Neural cell (in vitro differentiated cells): ENCODE measurements around the gene GDF9.

Experiments used
- MXI1 ChIP-seq: fragments of 450-650 bp; conservative IDR thresholded peaks from 2 replicates; pipeline ENCODE4 v1.6.1; 2014; ENCODE audit warnings: antibody characterized with exemption, mild to moderate bottlenecking; ENCODE audit not compliant: poor library complexity, severe bottlenecking
- TF ChIP-seq, protein P1 (sequence below): IDR thresholded peaks from 2 replicates; pipeline ENCODE4 v1.6.1; 2012; ENCODE audit warnings: borderline replicate concordance
- TF ChIP-seq, protein P2 (sequence below): fragments of 450-650 bp; IDR thresholded peaks from 2 replicates; pipeline ENCODE4 v1.5.1; 2014; ENCODE audit warnings: antibody characterized with exemption, mild to moderate bottlenecking, moderate library complexity; ENCODE audit not compliant: poor library complexity, severe bottlenecking

DNA sequence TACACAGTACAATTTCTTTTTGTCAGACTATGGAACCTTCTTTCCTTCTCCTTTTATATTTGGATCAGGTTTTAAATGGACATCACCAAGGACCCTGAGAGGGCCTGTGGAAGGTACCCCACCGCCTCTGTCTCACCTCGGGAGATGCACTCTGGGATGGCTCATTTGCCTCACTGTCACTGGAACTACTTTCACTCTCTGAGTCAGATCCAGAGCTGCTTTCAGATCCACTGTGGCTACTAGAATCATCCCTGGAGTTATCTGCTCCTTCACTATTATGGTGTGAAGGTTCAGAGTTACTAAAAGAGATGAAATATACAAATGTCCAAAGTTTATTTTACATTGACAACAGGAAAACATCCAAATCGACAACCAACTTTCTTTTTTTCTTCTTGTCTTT, 31.8 kb upstream of the GDF9 start:
- TF ChIP-seq, protein P1, sequence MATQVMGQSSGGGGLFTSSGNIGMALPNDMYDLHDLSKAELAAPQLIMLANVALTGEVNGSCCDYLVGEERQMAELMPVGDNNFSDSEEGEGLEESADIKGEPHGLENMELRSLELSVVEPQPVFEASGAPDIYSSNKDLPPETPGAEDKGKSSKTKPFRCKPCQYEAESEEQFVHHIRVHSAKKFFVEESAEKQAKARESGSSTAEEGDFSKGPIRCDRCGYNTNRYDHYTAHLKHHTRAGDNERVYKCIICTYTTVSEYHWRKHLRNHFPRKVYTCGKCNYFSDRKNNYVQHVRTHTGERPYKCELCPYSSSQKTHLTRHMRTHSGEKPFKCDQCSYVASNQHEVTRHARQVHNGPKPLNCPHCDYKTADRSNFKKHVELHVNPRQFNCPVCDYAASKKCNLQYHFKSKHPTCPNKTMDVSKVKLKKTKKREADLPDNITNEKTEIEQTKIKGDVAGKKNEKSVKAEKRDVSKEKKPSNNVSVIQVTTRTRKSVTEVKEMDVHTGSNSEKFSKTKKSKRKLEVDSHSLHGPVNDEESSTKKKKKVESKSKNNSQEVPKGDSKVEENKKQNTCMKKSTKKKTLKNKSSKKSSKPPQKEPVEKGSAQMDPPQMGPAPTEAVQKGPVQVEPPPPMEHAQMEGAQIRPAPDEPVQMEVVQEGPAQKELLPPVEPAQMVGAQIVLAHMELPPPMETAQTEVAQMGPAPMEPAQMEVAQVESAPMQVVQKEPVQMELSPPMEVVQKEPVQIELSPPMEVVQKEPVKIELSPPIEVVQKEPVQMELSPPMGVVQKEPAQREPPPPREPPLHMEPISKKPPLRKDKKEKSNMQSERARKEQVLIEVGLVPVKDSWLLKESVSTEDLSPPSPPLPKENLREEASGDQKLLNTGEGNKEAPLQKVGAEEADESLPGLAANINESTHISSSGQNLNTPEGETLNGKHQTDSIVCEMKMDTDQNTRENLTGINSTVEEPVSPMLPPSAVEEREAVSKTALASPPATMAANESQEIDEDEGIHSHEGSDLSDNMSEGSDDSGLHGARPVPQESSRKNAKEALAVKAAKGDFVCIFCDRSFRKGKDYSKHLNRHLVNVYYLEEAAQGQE, result no peak
- TF ChIP-seq MXI1, result no peak
- TF ChIP-seq, protein P2, sequence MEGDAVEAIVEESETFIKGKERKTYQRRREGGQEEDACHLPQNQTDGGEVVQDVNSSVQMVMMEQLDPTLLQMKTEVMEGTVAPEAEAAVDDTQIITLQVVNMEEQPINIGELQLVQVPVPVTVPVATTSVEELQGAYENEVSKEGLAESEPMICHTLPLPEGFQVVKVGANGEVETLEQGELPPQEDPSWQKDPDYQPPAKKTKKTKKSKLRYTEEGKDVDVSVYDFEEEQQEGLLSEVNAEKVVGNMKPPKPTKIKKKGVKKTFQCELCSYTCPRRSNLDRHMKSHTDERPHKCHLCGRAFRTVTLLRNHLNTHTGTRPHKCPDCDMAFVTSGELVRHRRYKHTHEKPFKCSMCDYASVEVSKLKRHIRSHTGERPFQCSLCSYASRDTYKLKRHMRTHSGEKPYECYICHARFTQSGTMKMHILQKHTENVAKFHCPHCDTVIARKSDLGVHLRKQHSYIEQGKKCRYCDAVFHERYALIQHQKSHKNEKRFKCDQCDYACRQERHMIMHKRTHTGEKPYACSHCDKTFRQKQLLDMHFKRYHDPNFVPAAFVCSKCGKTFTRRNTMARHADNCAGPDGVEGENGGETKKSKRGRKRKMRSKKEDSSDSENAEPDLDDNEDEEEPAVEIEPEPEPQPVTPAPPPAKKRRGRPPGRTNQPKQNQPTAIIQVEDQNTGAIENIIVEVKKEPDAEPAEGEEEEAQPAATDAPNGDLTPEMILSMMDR, result no peak
